ENCODE results near the gene PKD1.

The PKD1 gene

GRCh38 chr16:2043667-2044451 lies 91.8 kb downstream of the PKD1 start:
- DNase-seq = no peak

- no peak for DNase-seq
Measured at GRCh38 chr16:2042986-2043666, 92.6 kb downstream of the PKD1 start.

GRCh38 chr16:2042171-2042985 lies 93.3 kb downstream of the PKD1 start:
- DNase-seq = no peak

GRCh38 chr16:2040787-2041522 lies 94.7 kb downstream of the PKD1 start:
- no peak for DNase-seq

GRCh38 chr16:2040041-2040786 lies 95.5 kb downstream of the PKD1 start:
- no peak for DNase-seq

GRCh38 chr16:2039274-2040031 lies 96.2 kb downstream of the PKD1 start:
- DNase-seq = no peak
